Measurements from ENCODE around the gene EML1.
"Not testable (repeated sequence)": the region's sequence is repeated elsewhere in the genome, so short reads cannot be mapped to it uniquely, and the experiment has no call there.

Gene EML1

DNA sequence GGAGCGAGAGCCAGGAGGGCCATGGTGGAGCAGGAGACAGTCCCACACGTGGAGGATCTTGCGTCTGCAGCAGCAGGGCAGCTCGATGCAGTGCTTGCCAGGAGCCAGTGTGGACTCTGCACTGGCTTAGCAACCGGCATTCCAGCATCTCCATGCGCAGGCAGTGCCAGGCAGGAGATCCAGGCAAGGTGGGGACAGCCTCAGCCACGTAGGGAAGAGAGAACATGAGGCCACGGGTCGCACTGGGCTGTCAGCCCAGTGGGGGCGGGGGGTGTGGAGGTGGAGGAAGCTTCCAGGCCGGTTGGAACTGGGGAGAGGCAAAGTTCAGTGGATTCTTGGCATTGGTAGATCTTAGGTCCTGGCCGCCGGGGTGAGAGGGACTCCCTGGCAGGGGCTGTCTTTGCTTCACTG is 151.0 kb downstream of the EML1 start:
- H3K27ac ChIP-seq: no peak overlapping the region
- TF ChIP-seq ZFX (IDR thresholded peaks at IDR 0.05): no peak
- TF ChIP-seq, protein P1, sequence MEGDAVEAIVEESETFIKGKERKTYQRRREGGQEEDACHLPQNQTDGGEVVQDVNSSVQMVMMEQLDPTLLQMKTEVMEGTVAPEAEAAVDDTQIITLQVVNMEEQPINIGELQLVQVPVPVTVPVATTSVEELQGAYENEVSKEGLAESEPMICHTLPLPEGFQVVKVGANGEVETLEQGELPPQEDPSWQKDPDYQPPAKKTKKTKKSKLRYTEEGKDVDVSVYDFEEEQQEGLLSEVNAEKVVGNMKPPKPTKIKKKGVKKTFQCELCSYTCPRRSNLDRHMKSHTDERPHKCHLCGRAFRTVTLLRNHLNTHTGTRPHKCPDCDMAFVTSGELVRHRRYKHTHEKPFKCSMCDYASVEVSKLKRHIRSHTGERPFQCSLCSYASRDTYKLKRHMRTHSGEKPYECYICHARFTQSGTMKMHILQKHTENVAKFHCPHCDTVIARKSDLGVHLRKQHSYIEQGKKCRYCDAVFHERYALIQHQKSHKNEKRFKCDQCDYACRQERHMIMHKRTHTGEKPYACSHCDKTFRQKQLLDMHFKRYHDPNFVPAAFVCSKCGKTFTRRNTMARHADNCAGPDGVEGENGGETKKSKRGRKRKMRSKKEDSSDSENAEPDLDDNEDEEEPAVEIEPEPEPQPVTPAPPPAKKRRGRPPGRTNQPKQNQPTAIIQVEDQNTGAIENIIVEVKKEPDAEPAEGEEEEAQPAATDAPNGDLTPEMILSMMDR (conservative IDR thresholded peaks at IDR 0.05): no peak

DNA sequence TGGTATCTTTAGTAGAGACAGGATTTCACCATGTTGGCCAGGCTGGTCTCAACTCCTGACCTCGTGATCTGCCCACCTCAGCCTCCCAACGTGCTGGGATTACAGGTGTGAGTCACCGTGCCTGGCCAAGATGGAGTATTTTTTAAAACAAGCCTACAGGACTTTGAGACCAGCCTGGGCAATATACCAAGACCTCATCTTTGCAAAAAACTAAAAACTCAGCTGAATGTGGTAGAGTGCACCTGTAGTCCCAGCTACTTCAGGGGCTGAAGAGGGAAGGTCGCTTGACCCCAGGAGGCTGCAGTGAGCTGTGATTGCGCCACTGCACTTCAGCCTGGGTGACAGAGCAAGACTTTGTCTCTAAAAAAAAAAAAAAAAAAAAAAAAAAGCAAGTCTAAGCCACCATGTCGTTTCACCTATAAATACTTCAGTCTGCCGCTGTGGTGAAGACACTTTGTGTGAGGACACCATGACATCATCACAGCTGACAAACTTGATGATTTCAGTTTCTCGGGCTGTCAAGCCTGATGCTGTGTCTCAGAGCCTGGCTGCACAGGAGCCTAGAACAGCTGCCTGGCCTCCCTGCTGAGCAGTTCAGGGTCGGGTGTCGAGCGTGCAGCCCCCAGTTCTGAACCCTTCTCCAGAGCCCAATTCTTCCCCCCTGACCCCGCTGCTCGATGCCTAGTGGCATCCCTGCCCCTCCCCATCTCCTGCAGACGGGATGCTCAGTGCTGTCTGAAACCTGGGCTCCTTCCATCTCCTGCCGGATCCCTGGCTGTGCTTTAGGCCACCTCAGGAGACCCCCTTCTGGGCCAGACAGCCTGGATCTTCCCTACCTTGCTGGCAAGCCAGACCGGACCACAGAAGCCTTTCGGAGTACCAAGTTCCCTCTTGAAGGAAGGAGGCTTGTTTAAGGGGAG is 152.8 kb downstream of the EML1 start:
- TF ChIP-seq, protein P1 (conservative IDR thresholded peaks at IDR 0.05): no peak
- no peak for TF ChIP-seq ZFX (IDR thresholded peaks at IDR 0.05)
- no peak overlapping the region for H3K27ac ChIP-seq

DNA sequence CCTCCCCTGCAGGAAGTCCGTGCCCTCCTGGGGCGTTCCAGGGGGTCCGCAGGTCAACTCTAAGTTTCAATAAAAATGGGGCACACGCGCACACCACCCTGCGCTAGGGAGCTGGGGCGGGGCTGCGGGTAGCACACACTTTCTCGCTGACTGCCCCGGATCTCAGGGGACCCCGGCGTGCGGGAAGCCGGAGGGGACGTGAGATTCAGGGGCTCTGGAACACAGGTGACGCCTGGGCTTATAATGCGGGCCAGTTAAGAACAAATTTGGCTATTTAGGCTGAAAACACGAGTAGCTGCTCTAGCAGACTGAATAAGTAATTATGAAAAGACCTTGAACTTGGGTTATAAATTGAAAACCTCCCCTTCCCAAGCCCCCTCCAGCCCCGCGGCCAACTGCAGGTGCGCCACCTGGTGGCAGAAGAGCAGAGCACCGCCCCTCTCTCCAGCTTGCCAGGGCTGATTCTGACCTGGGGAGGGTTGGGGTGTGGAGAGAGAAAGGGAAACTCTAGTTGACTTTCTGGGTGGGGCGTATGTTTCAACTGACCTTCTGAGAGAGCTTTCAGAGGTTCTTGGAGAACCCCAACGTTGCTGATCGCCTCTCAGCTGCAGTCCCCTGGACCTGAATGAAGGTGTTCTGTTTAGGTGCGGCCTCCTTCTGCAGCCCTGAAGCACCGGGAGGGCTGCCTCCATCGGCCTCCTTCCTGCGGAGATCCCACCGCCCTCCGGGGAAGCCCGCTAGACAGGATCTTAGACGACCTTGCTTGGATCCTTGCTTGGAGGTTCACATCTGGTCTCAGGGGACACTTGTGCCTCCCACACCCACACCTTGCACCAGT is 153.7 kb downstream of the EML1 start:
- TF ChIP-seq, protein P1 (conservative IDR thresholded peaks at IDR 0.05): peak; percentile 98
- no peak for TF ChIP-seq ZFX (IDR thresholded peaks at IDR 0.05)
- H3K27ac ChIP-seq: no peak overlapping the region

DNA sequence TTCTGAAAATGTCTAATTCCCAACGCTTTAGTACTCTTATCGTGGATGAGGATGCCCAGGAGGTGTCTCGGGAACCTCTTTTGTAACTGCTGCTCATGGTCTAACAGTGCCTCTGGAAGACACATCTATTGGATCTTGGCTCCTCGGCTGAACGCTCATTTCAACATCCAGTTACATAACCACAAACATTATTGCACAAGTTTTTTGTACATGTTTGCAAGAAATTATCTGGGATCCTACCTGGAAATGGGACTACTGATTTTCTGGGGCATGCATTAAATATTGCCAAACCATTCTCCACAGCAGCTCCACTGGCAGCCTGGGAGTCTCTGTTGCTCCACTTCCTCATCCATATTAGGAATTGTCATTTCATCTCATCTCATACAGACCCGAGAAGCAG is 154.5 kb downstream of the EML1 start:
- H3K27ac ChIP-seq: no peak overlapping the region
- TF ChIP-seq, protein P1 (conservative IDR thresholded peaks at IDR 0.05): no peak
- TF ChIP-seq ZFX (IDR thresholded peaks at IDR 0.05): no peak

DNA sequence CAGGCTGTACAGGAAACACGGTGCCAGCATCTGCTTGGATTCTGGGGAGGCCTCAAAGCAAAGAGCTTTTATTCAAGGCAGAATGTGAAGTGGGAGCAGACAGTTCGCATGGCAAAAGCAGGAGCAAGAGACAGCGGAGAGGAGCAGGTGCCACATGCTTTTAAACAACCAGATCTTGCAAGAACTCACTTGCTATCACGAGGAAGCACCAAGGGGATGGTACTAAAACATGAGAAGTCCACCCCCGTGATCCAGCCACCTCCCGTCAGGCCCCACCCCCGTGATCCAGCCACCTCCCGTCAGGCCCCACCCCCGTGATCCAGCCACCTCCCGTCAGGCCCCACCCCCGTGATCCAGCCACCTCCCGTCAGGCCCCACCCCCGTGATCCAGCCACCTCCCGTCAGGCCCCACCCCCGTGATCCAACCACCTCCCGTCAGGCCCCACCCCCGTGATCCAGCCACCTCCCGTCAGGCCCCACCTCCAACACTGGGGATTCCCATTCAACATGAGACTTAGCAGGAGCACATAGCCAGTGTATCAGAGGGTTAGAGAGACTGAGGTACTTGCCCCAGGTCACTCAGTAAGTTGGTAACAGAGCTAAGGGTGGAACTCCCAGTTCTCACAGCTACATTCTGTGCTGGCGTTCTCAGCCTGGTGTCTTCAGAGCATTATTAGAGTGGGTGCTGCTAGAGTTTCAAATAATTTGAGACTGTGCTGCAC is 156.0 kb downstream of the EML1 start:
- not testable (repeated sequence) for H3K27ac ChIP-seq

- H3K27ac ChIP-seq: no peak overlapping the region
- TF ChIP-seq, protein P1 (conservative IDR thresholded peaks at IDR 0.05): no peak
- no peak for TF ChIP-seq ZFX (IDR thresholded peaks at IDR 0.05)
These were observed 157.0 kb downstream of the EML1 start for GRCh38 chr14:99950181-99950580.

GRCh38 chr14:99951085-99951484 is 157.9 kb downstream of the EML1 start:
- no peak overlapping the region for H3K27ac ChIP-seq
- no peak for TF ChIP-seq ZFX (IDR thresholded peaks at IDR 0.05)
- TF ChIP-seq, protein P1 (conservative IDR thresholded peaks at IDR 0.05): no peak

All from C4-2B (cell line).